ENCODE data around the gene TMC4.

DNA sequence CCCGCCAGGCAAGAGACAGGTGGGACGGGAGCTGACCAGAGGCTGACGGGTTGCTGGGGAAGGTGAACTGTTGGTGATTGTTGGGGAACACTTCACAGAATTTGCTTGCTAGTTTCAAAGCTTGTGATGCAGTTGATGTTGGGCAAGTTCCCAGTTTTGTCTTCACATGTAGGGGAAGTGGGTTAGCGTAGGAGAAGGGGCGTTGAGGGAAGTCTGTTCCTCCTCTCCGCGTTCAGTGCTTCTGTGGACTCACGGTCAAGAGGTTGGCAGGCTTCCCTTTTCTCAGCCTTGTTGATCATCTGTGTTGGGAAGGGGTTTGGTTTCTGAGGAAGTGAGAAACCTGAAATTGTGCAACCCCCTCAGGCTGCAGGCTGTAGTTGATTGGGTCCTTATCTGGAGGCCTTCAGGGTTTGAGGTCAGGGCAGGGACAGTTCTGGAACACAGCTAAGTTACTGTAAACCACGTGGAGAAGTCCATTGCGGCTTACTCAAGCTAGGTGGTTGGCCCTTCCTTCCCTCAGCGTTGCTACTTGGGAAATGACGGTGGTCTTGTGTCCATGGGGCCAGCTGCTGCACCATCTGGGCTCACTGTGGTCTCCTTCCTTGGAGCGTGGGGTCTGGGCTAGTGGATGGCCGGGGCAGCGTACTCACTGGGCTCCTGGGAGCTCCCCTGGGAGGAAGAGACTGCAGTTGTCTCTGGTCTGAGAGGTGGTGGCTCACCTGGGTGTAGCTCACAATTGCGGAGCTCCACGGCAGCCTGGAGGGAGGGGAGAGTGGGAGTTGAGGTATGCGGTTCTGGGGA, 35.2 kb upstream of the TMC4 start:
- TF ChIP-seq, protein P1, sequence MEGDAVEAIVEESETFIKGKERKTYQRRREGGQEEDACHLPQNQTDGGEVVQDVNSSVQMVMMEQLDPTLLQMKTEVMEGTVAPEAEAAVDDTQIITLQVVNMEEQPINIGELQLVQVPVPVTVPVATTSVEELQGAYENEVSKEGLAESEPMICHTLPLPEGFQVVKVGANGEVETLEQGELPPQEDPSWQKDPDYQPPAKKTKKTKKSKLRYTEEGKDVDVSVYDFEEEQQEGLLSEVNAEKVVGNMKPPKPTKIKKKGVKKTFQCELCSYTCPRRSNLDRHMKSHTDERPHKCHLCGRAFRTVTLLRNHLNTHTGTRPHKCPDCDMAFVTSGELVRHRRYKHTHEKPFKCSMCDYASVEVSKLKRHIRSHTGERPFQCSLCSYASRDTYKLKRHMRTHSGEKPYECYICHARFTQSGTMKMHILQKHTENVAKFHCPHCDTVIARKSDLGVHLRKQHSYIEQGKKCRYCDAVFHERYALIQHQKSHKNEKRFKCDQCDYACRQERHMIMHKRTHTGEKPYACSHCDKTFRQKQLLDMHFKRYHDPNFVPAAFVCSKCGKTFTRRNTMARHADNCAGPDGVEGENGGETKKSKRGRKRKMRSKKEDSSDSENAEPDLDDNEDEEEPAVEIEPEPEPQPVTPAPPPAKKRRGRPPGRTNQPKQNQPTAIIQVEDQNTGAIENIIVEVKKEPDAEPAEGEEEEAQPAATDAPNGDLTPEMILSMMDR (IDR thresholded peaks at IDR 0.05) = no peak
- TF ChIP-seq EP300 (IDR thresholded peaks at IDR 0.05) (peak; percentile 96), POLR2A (IDR thresholded peaks at IDR 0.05) (peak; percentile 29)

All from ovary (tissue), 3 donors.